Stimulated activated naive CD8-positive, alpha-beta T cell treated with anti-CD3 and anti-CD28 coated beads, Interleukin-15, amount 100 ng/mL, for 72 hours (primary cell): ENCODE results near the gene GPRASP1.
A peak's percentile ranks its signal among the peaks of the same experiment; 100 is the strongest.
"Not testable (repeated sequence)": the region's sequence is repeated elsewhere in the genome, so short reads cannot be mapped to it uniquely, and the experiment has no call there.

Experiments used
- ATAC-seq: fragments of 150-1000 bp; cut with Tn5 transposase; 2 replicates; pipeline ENCODE4 v1.10.0; 2021; ENCODE audit warnings: mild to moderate bottlenecking, moderate library complexity
- DNase-seq, 2 donors: peaks; one replicate each; pipeline ENCODE4 v3.0.0; 2021 to 2022
- H3K27ac Mint-ChIP-seq, 2 donors: one replicate each; pipeline ENCODE4 v1.8.0; 2022; ENCODE audit warnings: mild to moderate bottlenecking in 2 of 2, mixed read lengths in 2 of 2, moderate library complexity in 2 of 2
- H3K27me3 Mint-ChIP-seq: one replicate; pipeline ENCODE4 v1.8.0; 2022; ENCODE audit warnings: mixed read lengths
- H3K4me1 Mint-ChIP-seq: one replicate; pipeline ENCODE4 v1.8.0; 2022; ENCODE audit warnings: mild to moderate bottlenecking, mixed read lengths
- H3K4me3 Mint-ChIP-seq, 2 donors: one replicate each; pipeline ENCODE4 v1.8.0; 2022; ENCODE audit warnings: mild to moderate bottlenecking in 2 of 2, mixed read lengths in 2 of 2, moderate library complexity in 1 of 2
- H3K9me3 Mint-ChIP-seq, 2 donors: one replicate each; pipeline ENCODE4 v1.8.0; 2022; ENCODE audit warnings: mixed read lengths in 2 of 2

GPRASP1 gene

GRCh38 chrX:102667034-102667433, 15.8 kb downstream of the GPRASP1 start:
- not testable (repeated sequence) for ATAC-seq, H3K4me3 Mint-ChIP-seq, H3K27me3 Mint-ChIP-seq, DNase-seq, H3K4me1 Mint-ChIP-seq
- peak overlapping the region in 1 of 2 donors; percentile 65 for H3K27ac Mint-ChIP-seq
- peaks cover 17 to 25% of the 10 kb centered on the region in 2 donors for H3K9me3 Mint-ChIP-seq

- no peak for DNase-seq
Measured at GRCh38 chrX:102669526-102669925, 18.2 kb downstream of the GPRASP1 start.

GRCh38 chrX:102672856-102673255, 21.6 kb downstream of the GPRASP1 start:
- no peak for ATAC-seq

More at GRCh38 chrX:102669526-102669925, 18.2 kb downstream of the GPRASP1 start:
- H3K4me1 Mint-ChIP-seq, result peaks cover 4% of the 10 kb centered on the region
- no peaks in the 10 kb centered on the region for H3K27me3 Mint-ChIP-seq
- ATAC-seq, result no peak
- no peak overlapping the region for H3K27ac Mint-ChIP-seq
- peaks cover 17 to 25% of the 10 kb centered on the region in 2 donors for H3K9me3 Mint-ChIP-seq
- no peak overlapping the region for H3K4me3 Mint-ChIP-seq

GRCh38 chrX:102677479-102677878, 26.2 kb downstream of the GPRASP1 start:
- not testable (repeated sequence) for H3K27me3 Mint-ChIP-seq, DNase-seq, H3K27ac Mint-ChIP-seq, H3K9me3 Mint-ChIP-seq, H3K4me3 Mint-ChIP-seq, H3K4me1 Mint-ChIP-seq, ATAC-seq

More at GRCh38 chrX:102672856-102673255, 21.6 kb downstream of the GPRASP1 start:
- H3K27me3 Mint-ChIP-seq, result no peaks in the 10 kb centered on the region
- no peak overlapping the region for H3K27ac Mint-ChIP-seq
- H3K4me3 Mint-ChIP-seq, result no peak overlapping the region
- peaks cover 3% of the 10 kb centered on the region for H3K4me1 Mint-ChIP-seq
- H3K9me3 Mint-ChIP-seq, result peaks cover 7 to 11% of the 10 kb centered on the region in 2 donors
- no peak for DNase-seq

- H3K27me3 Mint-ChIP-seq, result no peaks in the 10 kb centered on the region
- peaks cover 6% of the 10 kb centered on the region for H3K4me1 Mint-ChIP-seq
- DNase-seq (no peak), ATAC-seq (no peak)
- H3K27ac Mint-ChIP-seq, result no peak overlapping the region
- peaks cover 14 to 17% of the 10 kb centered on the region in 2 donors for H3K9me3 Mint-ChIP-seq
- no peak overlapping the region for H3K4me3 Mint-ChIP-seq
Measured at GRCh38 chrX:102684772-102685520, 33.7 kb downstream of the GPRASP1 start.

- no peaks in the 10 kb centered on the region for H3K9me3 Mint-ChIP-seq
- H3K27ac Mint-ChIP-seq, result no peak overlapping the region
- no peak for ATAC-seq
- no peak overlapping the region for H3K4me3 Mint-ChIP-seq
- no peaks in the 10 kb centered on the region for H3K4me1 Mint-ChIP-seq
- DNase-seq, result no peak
- no peaks in the 10 kb centered on the region for H3K27me3 Mint-ChIP-seq
Measured at GRCh38 chrX:102694749-102695148, 43.5 kb downstream of the GPRASP1 start.

GRCh38 chrX:102696306-102696705, 45.0 kb downstream of the GPRASP1 start:
- Mint-ChIP-seq H3K27me3 (no peaks in the 10 kb centered on the region), H3K27ac (no peak overlapping the region), H3K9me3 (no peaks in the 10 kb centered on the region), H3K4me3 (no peak overlapping the region), H3K4me1 (no peaks in the 10 kb centered on the region)
- ATAC-seq (no peak), DNase-seq (no peak)

GRCh38 chrX:102697494-102697893, 46.2 kb downstream of the GPRASP1 start:
- no peaks in the 10 kb centered on the region for H3K4me1 Mint-ChIP-seq
- H3K4me3 Mint-ChIP-seq, result no peak overlapping the region
- no peak for DNase-seq
- no peaks in the 10 kb centered on the region for H3K27me3 Mint-ChIP-seq
- H3K27ac Mint-ChIP-seq, result no peak overlapping the region
- H3K9me3 Mint-ChIP-seq, result no peaks in the 10 kb centered on the region
- no peak for ATAC-seq
